Neural progenitor cell (in vitro differentiated cells): ENCODE data around the gene HSPA2. TPM values are rescaled to one million over a fixed set of nuclear protein-coding genes. Genes with fewer than 3 reads are reported as not detected.
"Not testable (repeated sequence)": the region's sequence is repeated elsewhere in the genome, so short reads cannot be mapped to it uniquely, and the experiment has no call there.

Experiments used
- DNase-seq: peaks from one replicate; pipeline ENCODE4 v3.0.0-alpha.2; 2016; ENCODE audit warnings: low spot score
- H2AFZ ChIP-seq: fragments of 200-600 bp; sonication (generic); replicated peaks from 2 replicates; pipeline ENCODE4 v1.6.1; 2016; ENCODE audit warnings: antibody characterized with exemption
- H3F3A ChIP-seq: fragments of 200-600 bp; sonication (generic); 2 replicates; pipeline ENCODE4 v1.6.1; 2016; ENCODE audit warnings: antibody characterized with exemption, low read depth
- H3K27ac ChIP-seq: fragments of 200-600 bp; sonication (generic); 2 replicates; pipeline ENCODE4 v1.5.1; 2016; ENCODE audit warnings: mild to moderate bottlenecking
- H3K27me3 ChIP-seq: fragments of 200-600 bp; sonication (generic); 2 replicates; pipeline ENCODE4 v1.6.1; 2016; ENCODE audit warnings: mild to moderate bottlenecking, moderate library complexity
- H3K36me3 ChIP-seq: fragments of 200-600 bp; sonication (generic); 2 replicates; pipeline ENCODE4 v1.5.1; 2016
- H3K4me1 ChIP-seq: fragments of 200-600 bp; sonication (generic); 2 replicates; pipeline ENCODE4 v1.6.1; 2016; ENCODE audit warnings: mixed run types
- H3K4me2 ChIP-seq: fragments of 200-600 bp; sonication (generic); 2 replicates; pipeline ENCODE4 v1.6.1; 2016
- H3K4me3 ChIP-seq: fragments of 200-600 bp; sonication (generic); 2 replicates; pipeline ENCODE4 v1.5.1; 2016
- H3K79me2 ChIP-seq: fragments of 200-600 bp; sonication (generic); 2 replicates; pipeline ENCODE4 v1.6.1; 2016; ENCODE audit warnings: low read depth
- H3K9ac ChIP-seq: fragments of 200-600 bp; sonication (generic); 2 replicates; pipeline ENCODE4 v1.6.1; 2016
- H3K9me3 ChIP-seq: fragments of 200-600 bp; sonication (generic); 2 replicates; pipeline ENCODE4 v1.5.1; 2016; ENCODE audit warnings: low read depth
- H4K20me1 ChIP-seq: fragments of 200-600 bp; sonication (generic); 2 replicates; pipeline ENCODE4 v1.6.1; 2016; ENCODE audit warnings: low read depth
- H3K27ac Mint-ChIP-seq: 3 replicates; pipeline ENCODE4 v1.8.0; 2021; ENCODE audit warnings: mixed read lengths
- H3K27me3 Mint-ChIP-seq: 2 replicates; pipeline ENCODE4 v1.8.0; 2022; ENCODE audit warnings: low read depth, mild to moderate bottlenecking, inconsistent platforms, moderate library complexity, mixed read lengths; ENCODE audit not compliant: insufficient read depth
- H3K36me3 Mint-ChIP-seq: 3 replicates; pipeline ENCODE4 v1.8.0; 2021; ENCODE audit warnings: mixed read lengths
- H3K4me1 Mint-ChIP-seq: 3 replicates; pipeline ENCODE4 v1.8.0; 2021; ENCODE audit warnings: mixed read lengths
- H3K4me3 Mint-ChIP-seq: 3 replicates; pipeline ENCODE4 v1.8.0; 2021; ENCODE audit warnings: mild to moderate bottlenecking, moderate library complexity, mixed read lengths
- H3K9me3 Mint-ChIP-seq: 3 replicates; pipeline ENCODE4 v1.8.0; 2020; ENCODE audit warnings: mixed read lengths
- CTCF ChIP-seq: fragments of 200-600 bp; sonication (generic); IDR thresholded peaks from 2 replicates; pipeline ENCODE4 v1.5.1; 2017; ENCODE audit warnings: antibody characterized with exemption, mild to moderate bottlenecking
- EZH2 ChIP-seq: fragments of 200-600 bp; sonication (generic); IDR thresholded peaks from 2 replicates; pipeline ENCODE4 v1.6.1; 2017; ENCODE audit warnings: antibody characterized with exemption, mild to moderate bottlenecking, moderate library complexity
- EZH2phosphoT487 ChIP-seq: fragments of 200-600 bp; sonication (generic); IDR thresholded peaks from 2 replicates; pipeline ENCODE4 v1.6.1; 2017; ENCODE audit warnings: antibody characterized with exemption
- total RNA-seq: library from RNA; depleted of rRNA; stranded (reverse); fragments of >200 nt; gene quantifications from 2 replicates; pipeline ENCODE4 v1.2.3, GENCODE V29; 2015; ENCODE audit warnings: low replicate concordance

The HSPA2 gene
- total RNA-seq, 1 donor from 2014 or later = 5.5 TPM

- Histone ChIP-seq H3K36me3 (no peaks in the 10 kb centered on the region), H3K27me3 (peaks cover 25% of the 10 kb centered on the region), H3K9me3 (no peaks in the 10 kb centered on the region), H3K4me3 (no peak overlapping the region), H2AFZ (peak overlapping the region; percentile 16), H3K9ac (no peak overlapping the region), H3K4me1 (no peaks in the 10 kb centered on the region), H4K20me1 (no peaks in the 10 kb centered on the region), H3K27ac (no peak overlapping the region), H3F3A (no peaks in the 10 kb centered on the region), H3K4me2 (no peak overlapping the region), H3K79me2 (no peaks in the 10 kb centered on the region)
- peaks cover 11% of the 10 kb centered on the region for H3K27me3 Mint-ChIP-seq
- no peaks in the 10 kb centered on the region for H3K36me3 Mint-ChIP-seq
- H3K4me3 Mint-ChIP-seq = no peak overlapping the region
- TF ChIP-seq EZH2phosphoT487 = no peak
- no peak for TF ChIP-seq EZH2
- no peak for TF ChIP-seq CTCF
- no peaks in the 10 kb centered on the region for H3K9me3 Mint-ChIP-seq
- H3K27ac Mint-ChIP-seq = no peak overlapping the region
- H3K4me1 Mint-ChIP-seq = no peaks in the 10 kb centered on the region
- DNase-seq = no peak
Observed at GRCh38 chr14:64554556-64554955, 14.0 kb downstream of the HSPA2 start.

DNA sequence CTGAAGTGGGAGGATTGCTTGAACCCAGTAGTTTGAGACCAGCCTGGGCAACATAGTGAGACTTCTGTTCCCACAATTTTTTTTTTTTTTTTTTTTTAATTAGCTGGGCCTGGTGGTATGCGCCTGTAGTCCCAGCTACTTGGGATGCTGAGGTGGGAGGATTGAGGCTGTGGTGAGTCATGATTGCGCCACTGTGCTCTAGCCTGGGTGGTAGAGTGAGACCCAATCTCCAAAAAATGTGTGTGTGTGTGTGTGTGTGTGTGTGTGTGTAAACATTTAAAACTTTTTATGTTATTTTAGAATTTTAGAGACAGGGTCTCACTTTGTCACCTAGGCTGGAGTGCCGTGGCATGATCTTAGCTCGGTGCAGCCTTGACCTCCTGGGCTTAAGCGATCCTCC, 16.0 kb downstream of the HSPA2 start:
- Mint-ChIP-seq H3K4me1 (no peaks in the 10 kb centered on the region), H3K27me3 (peaks cover 5% of the 10 kb centered on the region), H3K4me3 (no peak overlapping the region), H3K36me3 (no peaks in the 10 kb centered on the region), H3K27ac (no peak overlapping the region), H3K9me3 (no peaks in the 10 kb centered on the region)
- no peak overlapping the region for H2AFZ ChIP-seq
- H3K9me3 ChIP-seq = no peaks in the 10 kb centered on the region
- no peaks in the 10 kb centered on the region for H3K4me1 ChIP-seq
- H3K27ac ChIP-seq = no peak overlapping the region
- no peak overlapping the region for H3K9ac ChIP-seq
- H3K4me3 ChIP-seq = no peak overlapping the region
- H3K79me2 ChIP-seq = no peaks in the 10 kb centered on the region
- TF ChIP-seq EZH2phosphoT487 (no peak), EZH2 (no peak)
- H3K4me2 ChIP-seq = no peak overlapping the region
- H3F3A ChIP-seq = no peaks in the 10 kb centered on the region
- no peaks in the 10 kb centered on the region for H3K36me3 ChIP-seq
- no peak for DNase-seq
- no peaks in the 10 kb centered on the region for H4K20me1 ChIP-seq
- H3K27me3 ChIP-seq = peaks cover 6% of the 10 kb centered on the region

GRCh38 chr14:64558216-64558615, 17.7 kb downstream of the HSPA2 start:
- H3K27ac Mint-ChIP-seq, H3K36me3 Mint-ChIP-seq, H3F3A ChIP-seq, DNase-seq, H3K4me1 ChIP-seq, H3K9me3 Mint-ChIP-seq, H3K4me1 Mint-ChIP-seq, H3K4me2 ChIP-seq, H3K27me3 Mint-ChIP-seq, H3K27me3 ChIP-seq, H4K20me1 ChIP-seq, H3K27ac ChIP-seq, H3K4me3 ChIP-seq, H3K79me2 ChIP-seq, H3K4me3 Mint-ChIP-seq, H3K9me3 ChIP-seq, H3K36me3 ChIP-seq, H3K9ac ChIP-seq, H2AFZ ChIP-seq: not testable (repeated sequence)

DNA sequence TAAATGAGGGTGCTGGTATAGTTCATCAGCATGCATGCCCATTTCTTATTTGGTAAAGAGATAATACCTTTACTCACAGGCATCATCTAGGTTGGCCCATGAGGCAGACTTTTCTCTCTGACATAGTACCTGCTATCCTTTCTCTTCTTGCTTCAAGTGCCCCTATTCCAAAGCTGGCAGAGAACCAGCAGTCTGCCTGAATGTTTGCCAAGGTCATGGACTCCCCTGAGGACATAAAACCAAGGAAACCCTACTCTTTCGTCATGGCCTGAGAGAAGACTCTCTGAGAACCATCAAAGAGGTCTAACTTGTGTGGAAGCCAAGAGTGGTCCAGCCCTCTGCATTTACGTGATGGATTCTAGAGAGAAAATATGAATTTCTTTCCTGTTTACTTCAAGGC, 21.1 kb downstream of the HSPA2 start:
- Histone ChIP-seq H3K27ac (no peak overlapping the region), H3K4me1 (peaks cover 9% of the 10 kb centered on the region), H3K27me3 (no peaks in the 10 kb centered on the region), H3K9ac (no peak overlapping the region), H3K4me3 (no peak overlapping the region), H3K79me2 (no peaks in the 10 kb centered on the region), H4K20me1 (no peaks in the 10 kb centered on the region), H2AFZ (no peak overlapping the region), H3K4me2 (no peak overlapping the region), H3F3A (no peaks in the 10 kb centered on the region), H3K36me3 (no peaks in the 10 kb centered on the region), H3K9me3 (no peaks in the 10 kb centered on the region)
- Mint-ChIP-seq H3K9me3 (no peaks in the 10 kb centered on the region), H3K27me3 (peaks cover 2% of the 10 kb centered on the region), H3K36me3 (no peaks in the 10 kb centered on the region), H3K27ac (no peak overlapping the region), H3K4me3 (no peak overlapping the region), H3K4me1 (no peaks in the 10 kb centered on the region)
- no peak for DNase-seq
- TF ChIP-seq EZH2phosphoT487 (no peak), CTCF (no peak), EZH2 (no peak)
